Neuronal stem cell (in vitro differentiated cells): ENCODE data around the gene PTX4.
"Not testable (repeated sequence)": the region's sequence is repeated elsewhere in the genome, so short reads cannot be mapped to it uniquely, and the experiment has no call there.

ENCODE experiments used
- DNase-seq: peaks from one replicate; pipeline ENCODE4 v3.0.0-alpha.2; 2013; ENCODE audit warnings: low spot score
- H2AFZ ChIP-seq: one replicate; pipeline ENCODE4 v1.6.1; 2013; ENCODE audit warnings: mild to moderate bottlenecking, low read length, inconsistent platforms
- H2AK5ac ChIP-seq: 2 replicates; pipeline ENCODE4 v1.6.1; 2013; ENCODE audit warnings: low read depth, mild to moderate bottlenecking, inconsistent platforms, low read length, moderate library complexity, mixed read lengths
- H2BK120ac ChIP-seq: 2 replicates; pipeline ENCODE4 v1.6.1; 2013; ENCODE audit warnings: low read depth, mild to moderate bottlenecking, inconsistent platforms, low read length, moderate library complexity, mixed read lengths
- H2BK12ac ChIP-seq: one replicate; pipeline ENCODE4 v1.6.1; 2013; ENCODE audit warnings: low read length, inconsistent platforms
- H2BK15ac ChIP-seq: 2 replicates; pipeline ENCODE4 v1.6.1; 2013; ENCODE audit warnings: mild to moderate bottlenecking, low read length, inconsistent platforms, mixed read lengths
- H2BK5ac ChIP-seq: one replicate; pipeline ENCODE4 v1.6.1; 2013; ENCODE audit warnings: inconsistent platforms, mild to moderate bottlenecking, low read length, moderate library complexity
- H3K14ac ChIP-seq: one replicate; pipeline ENCODE4 v1.6.1; 2013; ENCODE audit warnings: low read length, inconsistent platforms
- H3K18ac ChIP-seq: 2 replicates; pipeline ENCODE4 v1.6.1; 2013; ENCODE audit warnings: low read length, inconsistent platforms
- H3K23ac ChIP-seq: 2 replicates; pipeline ENCODE4 v1.6.1; 2013; ENCODE audit warnings: low read depth, mild to moderate bottlenecking, mixed read lengths, low read length, inconsistent platforms; ENCODE audit not compliant: poor library complexity
- H3K27ac ChIP-seq: replicated peaks from 3 replicates; pipeline ENCODE4 v1.5.1; 2013; ENCODE audit warnings: low read length, inconsistent platforms
- H3K27me3 ChIP-seq, 3 experiments: 2 replicates each; pipeline ENCODE4 v1.6.1; 2013; ENCODE audit warnings: low read length in 3 of 3, mild to moderate bottlenecking in 2 of 3, inconsistent platforms in 1 of 3, low read depth in 1 of 3, mixed read lengths in 1 of 3, moderate library complexity in 1 of 3; ENCODE audit not compliant: control insufficient read depth in 3 of 3, insufficient read depth in 3 of 3
- H3K36me3 ChIP-seq, 2 donors: replicated peaks in 1 of 2; 2 replicates each; pipeline ENCODE4 v1.6.1; 2013; ENCODE audit warnings: low read length in 2 of 2; ENCODE audit not compliant: control insufficient read depth in 2 of 2, insufficient read depth in 2 of 2
- H3K4ac ChIP-seq: 2 replicates; pipeline ENCODE4 v1.6.1; 2013; ENCODE audit warnings: inconsistent platforms, mild to moderate bottlenecking, low read length, moderate library complexity
- H3K4me1 ChIP-seq, 2 donors: 1 replicate in 1 of 2; 2 replicates in 1 of 2; pipeline ENCODE4 v1.6.1; 2013; ENCODE audit warnings: low read length in 2 of 2, low read depth in 1 of 2; ENCODE audit not compliant: control insufficient read depth in 2 of 2, insufficient read depth in 1 of 2
- H3K4me2 ChIP-seq: one replicate; pipeline ENCODE4 v1.6.1; 2013; ENCODE audit warnings: mild to moderate bottlenecking, low read length, inconsistent platforms; ENCODE audit not compliant: insufficient read depth, poor library complexity, severe bottlenecking
- H3K4me3 ChIP-seq, 2 donors: 2 replicates each; pipeline ENCODE4 v1.5.1; 2013; ENCODE audit warnings: low read length in 2 of 2, mild to moderate bottlenecking in 2 of 2, inconsistent platforms in 1 of 2, moderate library complexity in 1 of 2
- H3K79me1 ChIP-seq: one replicate; pipeline ENCODE4 v1.6.1; 2013; ENCODE audit warnings: low read depth, mild to moderate bottlenecking, inconsistent platforms, low read length, moderate library complexity
- H3K9ac ChIP-seq: one replicate; pipeline ENCODE4 v1.6.1; 2013; ENCODE audit warnings: mild to moderate bottlenecking, low read depth, low read length, inconsistent platforms; ENCODE audit not compliant: poor library complexity
- H3K9me3 ChIP-seq, 2 donors: replicated peaks in 1 of 2; 2 replicates each; pipeline versions ENCODE3 to v1.6.1; 2013; ENCODE audit warnings: low read length in 2 of 2, mild to moderate bottlenecking in 2 of 2, inconsistent platforms in 1 of 2, low read depth in 1 of 2, mixed read lengths in 1 of 2, moderate library complexity in 1 of 2; ENCODE audit not compliant: control insufficient read depth in 2 of 2, insufficient read depth in 1 of 2
- H4K8ac ChIP-seq: one replicate; pipeline ENCODE4 v1.6.1; 2013; ENCODE audit warnings: low read depth, mild to moderate bottlenecking, inconsistent platforms, low read length, moderate library complexity
- H4K91ac ChIP-seq: one replicate; pipeline ENCODE4 v1.6.1; 2013; ENCODE audit warnings: low read length, low read depth, mild to moderate bottlenecking, inconsistent platforms; ENCODE audit not compliant: poor library complexity
- WGBS, 2 donors: extraction: QIAGEN DNeasy Blood & Tissue Kit; methylation state at CpG; one replicate each; pipeline ENCODE4 v1.1.7; 2013; ENCODE audit warnings: missing lambda C conversion rate in 2 of 2, mixed read lengths in 1 of 2; ENCODE audit not compliant: insufficient read length in 2 of 2, insufficient replicate concordance in 1 of 2; ENCODE audit errors: extremely low coverage in 2 of 2; 5-methylcytosine and 5-hydroxymethylcytosine counted together

Gene PTX4

GRCh38 chr16:1471569-1472194 lies 17.1 kb downstream of the PTX4 start:
- H2AFZ ChIP-seq: no peak overlapping the region
- no peak for DNase-seq
- H2AK5ac ChIP-seq: no peak overlapping the region
- H2BK120ac ChIP-seq: no peak overlapping the region
- no peaks in the 10 kb centered on the region for H3K27me3 ChIP-seq
- no peak overlapping the region for H4K8ac ChIP-seq
- H3K14ac ChIP-seq: no peak overlapping the region
- peaks cover 4 to 15% of the 10 kb centered on the region in 2 donors for H3K4me1 ChIP-seq
- no peak overlapping the region for H3K4me3 ChIP-seq
- H3K18ac ChIP-seq: no peak overlapping the region
- no peak overlapping the region for H4K91ac ChIP-seq
- H3K23ac ChIP-seq: no peak overlapping the region
- WGBS, 2 donors: no CpG with 5 or more reads among the region's 26 CpGs
- H3K79me1 ChIP-seq: peaks cover 27% of the 10 kb centered on the region
- H3K4ac ChIP-seq: no peak overlapping the region
- no peaks in the 10 kb centered on the region for H3K9me3 ChIP-seq
- H3K36me3 ChIP-seq: no peaks in the 10 kb centered on the region
- H2BK15ac ChIP-seq: no peak overlapping the region
- no peak overlapping the region for H3K4me2 ChIP-seq
- H2BK5ac ChIP-seq: peak overlapping the region; percentile 5
- no peak overlapping the region for H3K27ac ChIP-seq
- no peak overlapping the region for H3K9ac ChIP-seq
- no peak overlapping the region for H2BK12ac ChIP-seq

- Histone ChIP-seq H2AFZ (no peak overlapping the region), H2BK120ac (no peak overlapping the region), H2BK5ac (no peak overlapping the region), H2AK5ac (no peak overlapping the region), H3K4me1 (peaks cover 4 to 14% of the 10 kb centered on the region in 2 donors), H3K18ac (no peak overlapping the region), H3K23ac (no peak overlapping the region), H3K4me2 (no peak overlapping the region), H4K91ac (no peak overlapping the region), H2BK12ac (peak overlapping the region; percentile 30), H2BK15ac (no peak overlapping the region), H3K4ac (no peak overlapping the region), H3K4me3 (peak overlapping the region in 1 of 2 donors; percentile 48), H4K8ac (peak overlapping the region; percentile 17), H3K14ac (peak overlapping the region; percentile 8), H3K36me3 (no peaks in the 10 kb centered on the region), H3K9ac (peak overlapping the region; percentile 60), H3K27ac (no peak overlapping the region), H3K79me1 (peaks cover 30% of the 10 kb centered on the region), H3K9me3 (no peaks in the 10 kb centered on the region), H3K27me3 (no peaks in the 10 kb centered on the region)
- no peak for DNase-seq
- no CpG with 5 or more reads among the region's 14 CpGs for WGBS, 2 donors
Observed at GRCh38 chr16:1470481-1471251, 18.1 kb downstream of the PTX4 start.

- no peaks in the 10 kb centered on the region for H3K27me3 ChIP-seq
- WGBS, 2 donors: no CpG with 5 or more reads among the region's 20 CpGs
- no peak overlapping the region for H2BK15ac ChIP-seq
- H3K4ac ChIP-seq: no peak overlapping the region
- H2BK5ac ChIP-seq: no peak overlapping the region
- no peak overlapping the region for H3K4me2 ChIP-seq
- no peaks in the 10 kb centered on the region for H3K36me3 ChIP-seq
- DNase-seq: no peak
- H3K23ac ChIP-seq: peak overlapping the region; percentile 43
- no peak overlapping the region for H3K18ac ChIP-seq
- H2BK120ac ChIP-seq: peak overlapping the region; percentile 61
- no peak overlapping the region for H3K9ac ChIP-seq
- peak overlapping the region; percentile 56 for H3K14ac ChIP-seq
- H2BK12ac ChIP-seq: peak overlapping the region; percentile 41
- H2AK5ac ChIP-seq: no peak overlapping the region
- H4K91ac ChIP-seq: no peak overlapping the region
- no peak overlapping the region for H2AFZ ChIP-seq
- peaks cover 4 to 9% of the 10 kb centered on the region in 2 donors for H3K4me1 ChIP-seq
- H3K27ac ChIP-seq: no peak overlapping the region
- no peaks in the 10 kb centered on the region for H3K9me3 ChIP-seq
- H4K8ac ChIP-seq: no peak overlapping the region
- H3K79me1 ChIP-seq: peaks cover 36% of the 10 kb centered on the region
- no peak overlapping the region for H3K4me3 ChIP-seq
Observed at GRCh38 chr16:1469693-1470201, 19.0 kb downstream of the PTX4 start.

- H3K4me3 ChIP-seq, H3K27ac ChIP-seq, H4K91ac ChIP-seq, H2AK5ac ChIP-seq, H4K8ac ChIP-seq, H3K4me2 ChIP-seq, H3K18ac ChIP-seq, H3K27me3 ChIP-seq, H2BK120ac ChIP-seq, H3K14ac ChIP-seq, H3K4ac ChIP-seq, H2BK12ac ChIP-seq, H3K4me1 ChIP-seq, H2BK15ac ChIP-seq, H2BK5ac ChIP-seq, DNase-seq, H3K9me3 ChIP-seq, H2AFZ ChIP-seq, H3K23ac ChIP-seq, H3K36me3 ChIP-seq, H3K9ac ChIP-seq: not testable (repeated sequence)
- no CpG with 5 or more reads among the region's 5 CpGs for WGBS, 2 donors
- H3K79me1 ChIP-seq: peaks cover 33% of the 10 kb centered on the region
Observed at GRCh38 chr16:1469141-1469540, 19.6 kb downstream of the PTX4 start.
